Hematopoietic multipotent progenitor cell treated with erythropoietin and hydrocortisone succinate and interleukin-3 and kit ligand, for 4 days (in vitro differentiated cells): ENCODE measurements around the gene HLA-A.

Experiments
- DNase-seq: peaks from one replicate; pipeline ENCODE4 v3.0.0-alpha.2; 2015

HLA-A gene

GRCh38 chr6:29992807-29993206 lies 50.5 kb downstream of the HLA-A start:
- no peak for DNase-seq

- DNase-seq: no peak
Measured at GRCh38 chr6:29994826-29995225, 52.5 kb downstream of the HLA-A start.

GRCh38 chr6:29995340-29995777 lies 53.0 kb downstream of the HLA-A start:
- DNase-seq: no peak
